Kidney (tissue), 14 donors: Measurements from ENCODE around the gene DOCK10. TPM values are rescaled to one million over a fixed set of nuclear protein-coding genes. Genes with fewer than 3 reads are reported as not detected.

Source experiments
- DNase-seq, 5 donors: peaks; one replicate each; pipeline ENCODE4 v3.0.0-alpha.2; 2013 to 2020
- FAIRE-seq: peaks from 2 replicates; lab custom pipeline; 2012; peaks lifted over from hg19 to GRCh38; lab: Jason Lieb, UNC
- H3K27ac ChIP-seq, 2 donors: one replicate each; pipeline ENCODE4 v1.7.0; 2013; ENCODE audit warnings: low read depth in 2 of 2, low read length in 2 of 2, inconsistent platforms in 1 of 2
- H3K27me3 ChIP-seq: one replicate; pipeline ENCODE4 v1.7.1; 2013; ENCODE audit warnings: low read length, inconsistent platforms; ENCODE audit not compliant: control insufficient read depth, insufficient read depth
- H3K36me3 ChIP-seq, 3 donors: one replicate each; pipeline versions ENCODE4 v1.7.0 to v1.7.1; 2013; ENCODE audit warnings: low read length in 3 of 3, control low read depth in 1 of 3, inconsistent platforms in 1 of 3; ENCODE audit not compliant: insufficient read depth in 3 of 3, control insufficient read depth in 2 of 3
- H3K4me1 ChIP-seq, 3 donors: one replicate each; pipeline versions ENCODE4 v1.7.0 to v1.7.1; 2013; ENCODE audit warnings: low read length in 3 of 3, inconsistent platforms in 1 of 3, low read depth in 1 of 3; ENCODE audit not compliant: control insufficient read depth in 2 of 3, insufficient read depth in 2 of 3
- H3K4me3 ChIP-seq, 3 donors: one replicate each; pipeline versions ENCODE4 v1.7.0 to v1.8.1; 2013; ENCODE audit warnings: low read length in 3 of 3, control low read depth in 1 of 3, inconsistent platforms in 1 of 3
- H3K9ac ChIP-seq, 3 donors: one replicate each; pipeline versions ENCODE4 v1.7.0 to v1.7.1; 2013; ENCODE audit warnings: low read length in 3 of 3, control low read depth in 1 of 3, inconsistent platforms in 1 of 3
- H3K9me3 ChIP-seq, 3 donors: one replicate each; pipeline versions ENCODE4 v1.7.0 to v1.7.1; 2013; ENCODE audit warnings: low read length in 3 of 3, control low read depth in 1 of 3, inconsistent platforms in 1 of 3; ENCODE audit not compliant: control insufficient read depth in 2 of 3, insufficient read depth in 1 of 3
- intact Hi-C: fragments of 100-400 bp; cut with DNase I; formaldehyde crosslinking; loops from one replicate; pipeline ENCODE4 v1.11.1; 2022
- polyA plus RNA-seq: library from polyadenylated mRNA; stranded (reverse); fragments of 350-450 nt; fragmentation: Illumina TruSeq; extraction: RNeasy Lipid Tissue Mini Kit (QIAGEN cat#74804); gene quantifications from one replicate; pipeline ENCODE4 v1.2.3, GENCODE V29; 2014; ENCODE audit warnings: low read depth, low replicate concordance; ENCODE audit not compliant: insufficient read depth
- total RNA-seq: library from RNA; stranded (reverse); fragmentation: NEBNext Ultra II Directional; extraction: Animal tissue kit (Norgen Biotek cat#: 25700); gene quantifications from one replicate; pipeline ENCODE4 v1.2.1, GENCODE V29; 2021
- TF ChIP-seq, protein P1 (sequence below): IDR thresholded peaks from 3 replicates; pipeline ENCODE4 v1.5.1; 2012; ENCODE audit warnings: mild to moderate bottlenecking, moderate library complexity, borderline replicate concordance; ENCODE audit not compliant: insufficient read depth; ENCODE audit errors: extremely low read depth
- donor health status: control.
- donor health status: control.
- donor health status: control.
- donor health status: control.
- donor health status: control.
- donor health status: DM: yes; HTN: yes; CAD: no.
- donor health status: Normal renal cell carcinoma (clear cell type).

DOCK10 gene
- total and polyA plus RNA-seq, 2 donors from 2014 or later, result 2.1 to 33.8 TPM

DNA sequence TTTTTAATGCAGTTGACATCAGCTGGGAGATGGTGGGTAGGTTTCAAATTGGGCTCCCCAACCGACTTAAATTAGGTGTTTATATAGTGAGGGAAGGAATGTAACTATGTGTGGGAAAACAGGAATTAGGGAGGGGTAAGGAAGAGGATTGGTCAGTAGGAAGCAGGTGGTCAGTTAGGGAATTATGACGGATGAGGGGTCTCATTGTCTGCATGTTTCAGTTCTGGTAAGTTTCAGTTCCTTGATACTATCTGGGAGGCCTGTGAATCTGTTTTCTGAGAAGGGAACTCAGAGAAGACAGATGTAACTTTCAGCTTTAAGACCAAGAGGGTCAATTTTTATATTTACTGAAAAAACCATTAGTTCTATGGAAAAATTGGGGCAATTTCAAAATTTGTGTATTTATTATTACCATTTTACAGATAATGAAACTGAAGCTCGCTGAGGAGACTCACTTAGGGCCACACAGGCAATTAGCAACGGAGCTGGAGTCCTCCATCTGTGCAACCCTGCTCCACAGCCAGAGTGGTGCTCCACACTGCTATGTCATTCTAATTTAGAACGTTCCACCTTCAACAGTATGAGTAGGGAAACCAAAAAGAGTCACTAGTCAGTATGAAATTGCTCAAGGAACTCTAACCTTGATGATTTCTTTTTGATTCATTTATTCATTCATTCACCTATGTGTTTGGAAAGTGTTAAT is 290.1 kb downstream of the DOCK10 start:
- Histone ChIP-seq H3K9me3 (no peaks in the 10 kb centered on the region), H3K4me1 (no peaks in the 10 kb centered on the region), H3K9ac (no peak overlapping the region), H3K4me3 (no peak overlapping the region), H3K36me3 (no peaks in the 10 kb centered on the region), H3K27ac (no peak overlapping the region), H3K27me3 (no peaks in the 10 kb centered on the region)
- intact Hi-C loops, result no loop called here
- no peak for FAIRE-seq
- DNase-seq, result no peak
- TF ChIP-seq, protein P1, sequence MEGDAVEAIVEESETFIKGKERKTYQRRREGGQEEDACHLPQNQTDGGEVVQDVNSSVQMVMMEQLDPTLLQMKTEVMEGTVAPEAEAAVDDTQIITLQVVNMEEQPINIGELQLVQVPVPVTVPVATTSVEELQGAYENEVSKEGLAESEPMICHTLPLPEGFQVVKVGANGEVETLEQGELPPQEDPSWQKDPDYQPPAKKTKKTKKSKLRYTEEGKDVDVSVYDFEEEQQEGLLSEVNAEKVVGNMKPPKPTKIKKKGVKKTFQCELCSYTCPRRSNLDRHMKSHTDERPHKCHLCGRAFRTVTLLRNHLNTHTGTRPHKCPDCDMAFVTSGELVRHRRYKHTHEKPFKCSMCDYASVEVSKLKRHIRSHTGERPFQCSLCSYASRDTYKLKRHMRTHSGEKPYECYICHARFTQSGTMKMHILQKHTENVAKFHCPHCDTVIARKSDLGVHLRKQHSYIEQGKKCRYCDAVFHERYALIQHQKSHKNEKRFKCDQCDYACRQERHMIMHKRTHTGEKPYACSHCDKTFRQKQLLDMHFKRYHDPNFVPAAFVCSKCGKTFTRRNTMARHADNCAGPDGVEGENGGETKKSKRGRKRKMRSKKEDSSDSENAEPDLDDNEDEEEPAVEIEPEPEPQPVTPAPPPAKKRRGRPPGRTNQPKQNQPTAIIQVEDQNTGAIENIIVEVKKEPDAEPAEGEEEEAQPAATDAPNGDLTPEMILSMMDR, result no peak

DNA sequence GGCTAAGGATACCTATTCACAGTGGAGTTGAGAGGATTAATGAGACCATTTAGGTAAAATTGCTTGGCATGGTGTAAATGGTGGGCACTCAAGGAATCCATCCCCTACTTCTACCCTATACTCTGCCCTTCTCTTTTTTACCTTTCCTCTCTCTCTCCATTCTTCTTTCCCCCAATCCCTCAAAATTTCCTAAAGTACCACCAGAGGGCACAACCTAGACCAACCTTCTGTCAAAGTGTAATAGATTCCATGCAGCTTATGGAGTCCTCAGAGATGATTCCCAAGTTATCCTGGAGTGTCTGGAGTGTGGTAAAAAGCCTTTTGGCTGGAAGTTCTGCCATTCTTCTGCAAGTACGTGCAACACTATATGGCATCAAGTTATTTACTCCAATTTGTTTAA is 293.1 kb downstream of the DOCK10 start:
- intact Hi-C loops, result no loop called here
- H3K9me3 ChIP-seq, result no peaks in the 10 kb centered on the region

DNA sequence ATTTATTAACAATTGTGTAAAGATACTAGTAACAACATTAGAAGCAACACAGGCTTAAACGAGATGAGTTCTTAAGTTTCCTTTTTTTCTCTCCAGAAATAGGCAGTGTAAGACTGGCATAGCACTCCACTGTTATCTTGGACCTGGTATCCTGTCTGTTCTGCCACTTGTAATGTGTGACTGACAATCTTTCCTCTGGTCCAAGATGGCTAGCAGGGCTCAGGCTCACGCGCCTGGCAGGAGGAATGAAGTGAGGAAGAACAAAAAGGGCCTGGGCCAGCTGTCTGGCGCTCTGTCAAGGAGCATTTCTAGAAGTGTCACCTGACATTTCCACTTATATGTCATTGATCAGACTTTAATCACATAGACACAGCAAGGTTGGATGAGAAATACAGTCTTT is 294.5 kb downstream of the DOCK10 start:
- Histone ChIP-seq H3K9ac (no peak overlapping the region), H3K4me1 (no peaks in the 10 kb centered on the region), H3K27ac (no peak overlapping the region), H3K27me3 (no peaks in the 10 kb centered on the region), H3K4me3 (no peak overlapping the region), H3K36me3 (no peaks in the 10 kb centered on the region), H3K9me3 (no peaks in the 10 kb centered on the region)
- intact Hi-C loops, result no loop called here
- TF ChIP-seq, protein P1, result no peak
- FAIRE-seq, result no peak
- no peak for DNase-seq

More for the DNA sequence above, 293.1 kb downstream of the DOCK10 start:
- Histone ChIP-seq H3K4me3 (no peak overlapping the region), H3K9ac (no peak overlapping the region), H3K36me3 (no peaks in the 10 kb centered on the region), H3K27ac (no peak overlapping the region), H3K27me3 (no peaks in the 10 kb centered on the region), H3K4me1 (no peaks in the 10 kb centered on the region)
- FAIRE-seq (no peak), DNase-seq (no peak)
- TF ChIP-seq, protein P1, result no peak
